Mesenchymal stem cell (in vitro differentiated cells and primary cell): ENCODE measurements around the gene TTLL13.
A peak's percentile ranks its signal among the peaks of the same experiment; 100 is the strongest.
"Not testable (repeated sequence)": the region's sequence is repeated elsewhere in the genome, so short reads cannot be mapped to it uniquely, and the experiment has no call there.

Experiments
- DNase-seq: peaks from one replicate; pipeline ENCODE4 v3.0.0-alpha.2; 2013
- H2AFZ ChIP-seq: one replicate; pipeline ENCODE4 v1.6.1; 2013; ENCODE audit warnings: low read depth, mild to moderate bottlenecking, control low read depth, inconsistent platforms, low read length, moderate library complexity
- H2AK5ac ChIP-seq: 2 replicates; pipeline ENCODE4 v1.6.1; 2013; ENCODE audit warnings: low read length, moderate library complexity, mild to moderate bottlenecking, inconsistent platforms; ENCODE audit not compliant: severe bottlenecking
- H2BK120ac ChIP-seq: one replicate; pipeline ENCODE4 v1.6.1; 2013; ENCODE audit warnings: low read depth, mild to moderate bottlenecking, inconsistent platforms, low read length, moderate library complexity
- H2BK12ac ChIP-seq, 2 experiments: one replicate each; pipeline ENCODE4 v1.6.1; 2013; ENCODE audit warnings: inconsistent platforms in 2 of 2, low read length in 2 of 2, mild to moderate bottlenecking in 2 of 2, moderate library complexity in 2 of 2, control low read depth in 1 of 2
- H2BK15ac ChIP-seq: one replicate; pipeline ENCODE4 v1.6.1; 2013; ENCODE audit warnings: mild to moderate bottlenecking, low read depth, inconsistent platforms; ENCODE audit not compliant: poor library complexity, severe bottlenecking
- H2BK5ac ChIP-seq: 2 replicates; pipeline ENCODE4 v1.6.1; 2013; ENCODE audit warnings: low read depth, mild to moderate bottlenecking, low read length, control low read depth, inconsistent platforms; ENCODE audit not compliant: poor library complexity, severe bottlenecking
- H3K14ac ChIP-seq, 2 experiments: one replicate each; pipeline ENCODE4 v1.6.1; 2013; ENCODE audit warnings: inconsistent platforms in 2 of 2, low read length in 2 of 2, control low read depth in 1 of 2, mild to moderate bottlenecking in 1 of 2, moderate library complexity in 1 of 2
- H3K18ac ChIP-seq, 2 experiments: one replicate each; pipeline ENCODE4 v1.6.1; 2013; ENCODE audit warnings: inconsistent platforms in 2 of 2, low read length in 2 of 2, control low read depth in 1 of 2, low read depth in 1 of 2, mild to moderate bottlenecking in 1 of 2
- H3K23ac ChIP-seq, 2 experiments: one replicate each; pipeline ENCODE4 v1.6.1; 2013; ENCODE audit warnings: inconsistent platforms in 2 of 2, low read length in 2 of 2, mild to moderate bottlenecking in 2 of 2, moderate library complexity in 2 of 2, control low read depth in 1 of 2
- H3K27ac ChIP-seq: 2 replicates; pipeline ENCODE4 v1.5.1; 2013; ENCODE audit warnings: mild to moderate bottlenecking, moderate library complexity, low read length, control low read depth, inconsistent platforms; ENCODE audit not compliant: poor library complexity, severe bottlenecking
- H3K27me3 ChIP-seq, 2 experiments: 2 replicates each; pipeline versions ENCODE4 v1.6.1 to v1.7.0; 2013; ENCODE audit warnings: low read length in 2 of 2, mild to moderate bottlenecking in 2 of 2, moderate library complexity in 2 of 2, control low read depth in 1 of 2, inconsistent platforms in 1 of 2; ENCODE audit not compliant: control insufficient read depth in 1 of 2, insufficient read depth in 1 of 2
- H3K36me3 ChIP-seq, 2 experiments: 2 replicates each; pipeline versions ENCODE4 v1.6.1 to v1.7.0; 2013; ENCODE audit warnings: low read length in 2 of 2, control low read depth in 1 of 2, inconsistent platforms in 1 of 2, low read depth in 1 of 2, mild to moderate bottlenecking in 1 of 2; ENCODE audit not compliant: insufficient read depth in 2 of 2, control insufficient read depth in 1 of 2
- H3K4ac ChIP-seq, 2 experiments: one replicate each; pipeline ENCODE4 v1.6.1; 2013; ENCODE audit warnings: inconsistent platforms in 2 of 2, low read length in 2 of 2, mild to moderate bottlenecking in 2 of 2, moderate library complexity in 2 of 2, control low read depth in 1 of 2, low read depth in 1 of 2
- H3K4me1 ChIP-seq: 2 replicates; pipeline ENCODE4 v1.6.1; 2013; ENCODE audit warnings: low read depth, low read length, control low read depth; ENCODE audit not compliant: control insufficient read depth, insufficient read depth
- H3K4me2 ChIP-seq: 2 replicates; pipeline ENCODE4 v1.6.1; 2013; ENCODE audit warnings: low read length, mild to moderate bottlenecking, inconsistent platforms; ENCODE audit not compliant: poor library complexity, severe bottlenecking
- H3K4me3 ChIP-seq, 2 experiments: 2 replicates each; pipeline versions ENCODE4 v1.5.1 to v1.7.0; 2013; ENCODE audit warnings: low read length in 2 of 2, mild to moderate bottlenecking in 2 of 2, control low read depth in 1 of 2, low read depth in 1 of 2; ENCODE audit not compliant: insufficient read depth in 1 of 2
- H3K79me1 ChIP-seq: replicated peaks from 2 replicates; pipeline ENCODE4 v1.6.1; 2013; ENCODE audit warnings: mild to moderate bottlenecking, control low read depth, low read length, inconsistent platforms; ENCODE audit not compliant: poor library complexity, severe bottlenecking
- H3K9ac ChIP-seq: 2 replicates; pipeline ENCODE4 v1.7.0; 2013; ENCODE audit warnings: mild to moderate bottlenecking, low read length, moderate library complexity
- H3K9me3 ChIP-seq: 2 replicates; pipeline ENCODE4 v1.7.0; 2013; ENCODE audit warnings: mild to moderate bottlenecking, low read length; ENCODE audit not compliant: control insufficient read depth
- H4K8ac ChIP-seq: one replicate; pipeline ENCODE4 v1.6.1; 2013; ENCODE audit warnings: inconsistent platforms, mild to moderate bottlenecking, low read length, moderate library complexity
- H4K91ac ChIP-seq: one replicate; pipeline ENCODE4 v1.6.1; 2013; ENCODE audit warnings: mild to moderate bottlenecking, low read length, inconsistent platforms
- WGBS: methylation state at CpG from one replicate; pipeline ENCODE4 v1.1.7; 2013; ENCODE audit warnings: mixed read lengths; 5-methylcytosine and 5-hydroxymethylcytosine counted together

Gene TTLL13

DNA sequence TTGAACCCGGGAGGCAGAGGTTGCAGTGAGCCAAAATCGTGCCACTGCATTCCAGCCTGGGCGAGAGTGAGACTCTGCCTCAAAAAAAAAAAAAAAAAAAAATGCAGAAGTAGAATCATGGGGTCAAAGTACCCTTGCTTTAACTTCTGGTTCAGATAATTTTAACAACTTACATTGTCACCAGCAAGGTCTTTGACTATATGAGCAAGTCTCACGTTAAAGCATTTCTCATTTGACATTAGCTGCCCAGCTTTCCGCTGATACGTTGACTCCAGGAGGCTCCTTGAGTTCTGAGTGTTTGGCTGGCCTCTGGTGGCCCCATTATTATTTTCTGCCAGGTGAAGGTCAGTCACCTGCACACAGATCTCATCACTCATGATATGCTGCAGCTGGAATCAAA lies 32.3 kb downstream of the TTLL13 start:
- H3K4me3 ChIP-seq, H3K9me3 ChIP-seq, H3K27ac ChIP-seq, H3K9ac ChIP-seq, H3K18ac ChIP-seq, H3K23ac ChIP-seq, H3K79me1 ChIP-seq, H3K14ac ChIP-seq, H2AK5ac ChIP-seq, H2BK5ac ChIP-seq, H3K4ac ChIP-seq, DNase-seq, H3K4me1 ChIP-seq, H2BK120ac ChIP-seq, H4K91ac ChIP-seq, H4K8ac ChIP-seq, H2BK15ac ChIP-seq, H3K36me3 ChIP-seq, H3K4me2 ChIP-seq, H2BK12ac ChIP-seq, H3K27me3 ChIP-seq, H2AFZ ChIP-seq: not testable (repeated sequence)
- 94% methylated on average over 4 of the region's 6 CpGs for WGBS

DNA sequence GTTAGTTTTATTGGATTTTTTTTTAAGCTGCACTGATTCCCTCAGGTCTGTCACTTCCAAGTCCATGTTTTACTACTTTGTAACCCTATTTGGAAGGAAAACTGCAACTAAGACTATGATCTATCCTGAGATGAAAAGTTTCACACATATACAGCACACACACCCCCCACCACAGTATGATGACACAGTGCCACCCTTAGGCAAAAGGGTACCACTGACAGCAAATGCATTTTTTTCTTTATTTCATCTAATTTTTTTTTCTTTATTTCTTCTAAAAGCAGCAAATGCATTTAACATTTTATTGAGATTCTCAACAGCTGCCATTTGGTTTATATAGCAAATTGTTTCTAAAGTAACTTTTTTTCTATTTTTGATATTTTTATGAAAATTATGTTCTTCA lies 37.3 kb downstream of the TTLL13 start:
- H3K27ac ChIP-seq = no peak overlapping the region
- H3K9ac ChIP-seq = peak overlapping the region; percentile 58
- no peaks in the 10 kb centered on the region for H3K27me3 ChIP-seq
- no peaks in the 10 kb centered on the region for H3K4me1 ChIP-seq
- no peaks in the 10 kb centered on the region for H3K9me3 ChIP-seq
- no peak overlapping the region for H3K4me2 ChIP-seq
- H4K91ac ChIP-seq = no peak overlapping the region
- H3K4me3 ChIP-seq = no peak overlapping the region
- no peak overlapping the region for H3K14ac ChIP-seq
- H2AFZ ChIP-seq = no peak overlapping the region
- no peaks in the 10 kb centered on the region for H3K36me3 ChIP-seq
- DNase-seq = peak; percentile 24
- no peak overlapping the region for H4K8ac ChIP-seq
- no peak overlapping the region for H3K18ac ChIP-seq
- H2BK5ac ChIP-seq = no peak overlapping the region
- H2BK120ac ChIP-seq = no peak overlapping the region
- no peak overlapping the region for H2AK5ac ChIP-seq
- no peaks in the 10 kb centered on the region for H3K79me1 ChIP-seq
- H3K4ac ChIP-seq = no peak overlapping the region
- H2BK15ac ChIP-seq = no peak overlapping the region
- no peak overlapping the region for H2BK12ac ChIP-seq
- H3K23ac ChIP-seq = no peak overlapping the region

DNA sequence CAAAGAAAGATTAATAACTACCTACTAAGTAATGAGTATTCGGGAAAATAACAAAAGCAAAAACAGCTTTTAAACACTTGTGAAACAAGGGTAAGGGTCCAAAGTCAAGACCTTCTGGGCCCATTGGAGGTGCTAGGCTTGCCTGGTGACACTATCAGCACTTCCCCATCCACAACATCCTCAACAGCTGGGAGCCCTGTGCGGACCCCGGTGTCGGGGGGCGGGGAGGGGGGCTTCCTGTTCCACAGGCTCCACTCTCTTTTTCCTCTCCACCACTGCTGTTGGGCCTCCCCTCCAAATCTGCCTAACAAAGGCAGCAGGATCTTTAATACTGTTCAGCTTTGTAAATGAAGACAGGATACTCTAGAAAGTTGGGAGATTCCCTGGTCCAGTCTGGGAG lies 37.7 kb downstream of the TTLL13 start:
- H3K14ac ChIP-seq = no peak overlapping the region
- H3K4me2 ChIP-seq = no peak overlapping the region
- H3K4me1 ChIP-seq = no peaks in the 10 kb centered on the region
- H3K23ac ChIP-seq = no peak overlapping the region
- no peak overlapping the region for H2AFZ ChIP-seq
- no peak overlapping the region for H4K8ac ChIP-seq
- H3K27ac ChIP-seq = no peak overlapping the region
- no peak overlapping the region for H3K4ac ChIP-seq
- H2BK120ac ChIP-seq = no peak overlapping the region
- no peaks in the 10 kb centered on the region for H3K27me3 ChIP-seq
- no peak overlapping the region for H4K91ac ChIP-seq
- no peak overlapping the region for H3K18ac ChIP-seq
- no peak overlapping the region for H2BK12ac ChIP-seq
- H2AK5ac ChIP-seq = no peak overlapping the region
- H3K36me3 ChIP-seq = no peaks in the 10 kb centered on the region
- no peak overlapping the region for H2BK15ac ChIP-seq
- H3K4me3 ChIP-seq = peak overlapping the region in 1 of 2 experiments; percentile 39
- H2BK5ac ChIP-seq = no peak overlapping the region
- DNase-seq = no peak
- no peaks in the 10 kb centered on the region for H3K9me3 ChIP-seq
- no peaks in the 10 kb centered on the region for H3K79me1 ChIP-seq
- peak overlapping the region; percentile 58 for H3K9ac ChIP-seq
- 80% methylated on average over 5 of the region's 5 CpGs for WGBS

DNA sequence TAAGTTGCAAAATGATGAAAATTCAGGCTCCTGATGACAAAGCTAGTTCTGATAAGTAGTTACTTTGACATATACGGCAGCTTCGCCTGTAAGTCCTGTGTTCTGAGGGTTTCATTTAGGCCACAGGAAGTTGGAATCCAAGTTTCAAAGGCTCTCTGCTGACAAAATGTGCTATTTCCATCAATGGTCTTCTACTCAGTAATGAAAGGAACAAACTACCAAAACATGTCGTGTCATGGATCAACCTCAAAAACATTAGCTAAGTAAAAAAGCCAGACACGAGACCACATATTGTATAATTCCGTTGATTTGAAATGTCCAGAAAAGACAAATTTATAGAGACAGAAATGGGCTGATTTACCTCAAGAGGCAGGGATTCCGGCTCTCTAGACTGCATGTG lies 38.6 kb downstream of the TTLL13 start:
- no peak overlapping the region for H4K8ac ChIP-seq
- no peaks in the 10 kb centered on the region for H3K9me3 ChIP-seq
- H3K9ac ChIP-seq = peak overlapping the region; percentile 58
- H3K79me1 ChIP-seq = no peaks in the 10 kb centered on the region
- H3K27me3 ChIP-seq = no peaks in the 10 kb centered on the region
- no peak overlapping the region for H2BK5ac ChIP-seq
- no peak overlapping the region for H2AK5ac ChIP-seq
- no peak overlapping the region for H2BK120ac ChIP-seq
- no peak overlapping the region for H3K4ac ChIP-seq
- H3K18ac ChIP-seq = no peak overlapping the region
- H3K4me2 ChIP-seq = no peak overlapping the region
- WGBS = 88% methylated on average over 5 of the region's 6 CpGs
- no peaks in the 10 kb centered on the region for H3K36me3 ChIP-seq
- H3K14ac ChIP-seq = no peak overlapping the region
- H4K91ac ChIP-seq = no peak overlapping the region
- H3K4me3 ChIP-seq = no peak overlapping the region
- no peak overlapping the region for H2BK15ac ChIP-seq
- no peak overlapping the region for H2BK12ac ChIP-seq
- no peaks in the 10 kb centered on the region for H3K4me1 ChIP-seq
- H3K27ac ChIP-seq = no peak overlapping the region
- DNase-seq = no peak
- no peak overlapping the region for H2AFZ ChIP-seq
- no peak overlapping the region for H3K23ac ChIP-seq
